Muscle of back (tissue), 11 donors: ENCODE measurements around the gene ATP6V1C2. TPM values are rescaled to one million over a fixed set of nuclear protein-coding genes. Genes with fewer than 3 reads are reported as not detected.

Experiments
- DNase-seq, 3 donors: peaks; one replicate each; pipeline versions ENCODE4 v3.0.0 to v3.0.0-alpha.2; 2013
- polyA plus RNA-seq, 10 donors: library from polyadenylated mRNA; unstranded; fragments of 120-200 nt; gene quantifications; one replicate each; pipeline ENCODE4 v1.2.1, GENCODE V29; 2013; ENCODE audit not compliant: insufficient read length in 10 of 10

Gene ATP6V1C2
- polyA plus RNA-seq, 10 donors, result 1.1 to 5.7 (median 2.8) TPM

GRCh38 chr2:10722252-10722825 is 909 bp downstream of the ATP6V1C2 start:
- no peak for DNase-seq

GRCh38 chr2:10732924-10733565 is 11.6 kb downstream of the ATP6V1C2 start:
- DNase-seq, result no peak

GRCh38 chr2:10733566-10733925 is 12.1 kb downstream of the ATP6V1C2 start:
- DNase-seq, result no peak

GRCh38 chr2:10733980-10734379 is 12.6 kb downstream of the ATP6V1C2 start:
- DNase-seq, result no peak

GRCh38 chr2:10738192-10738591 is 16.8 kb downstream of the ATP6V1C2 start:
- no peak for DNase-seq

- no peak for DNase-seq
Observed at GRCh38 chr2:10740226-10740625, 18.8 kb downstream of the ATP6V1C2 start.

GRCh38 chr2:10741139-10741538 is 19.7 kb downstream of the ATP6V1C2 start:
- no peak for DNase-seq

- no peak for DNase-seq
Observed at GRCh38 chr2:10742666-10743065, 21.2 kb downstream of the ATP6V1C2 start.

GRCh38 chr2:10750610-10751009 is 29.2 kb downstream of the ATP6V1C2 start:
- DNase-seq, result no peak

- no peak for DNase-seq
Observed at GRCh38 chr2:10752236-10752635, 30.8 kb downstream of the ATP6V1C2 start.

- no peak for DNase-seq
Observed at GRCh38 chr2:10753156-10753555, 31.7 kb downstream of the ATP6V1C2 start.

GRCh38 chr2:10753876-10754275 is 32.4 kb downstream of the ATP6V1C2 start:
- DNase-seq, result no peak

- DNase-seq, result no peak
Observed at GRCh38 chr2:10755621-10756020, 34.2 kb downstream of the ATP6V1C2 start.

GRCh38 chr2:10757814-10758286 is 36.4 kb downstream of the ATP6V1C2 start:
- no peak for DNase-seq

GRCh38 chr2:10759151-10759714 is 37.8 kb downstream of the ATP6V1C2 start:
- no peak for DNase-seq

- DNase-seq, result no peak
Observed at GRCh38 chr2:10760794-10761504, 39.5 kb downstream of the ATP6V1C2 start.

- DNase-seq, result no peak
Observed at GRCh38 chr2:10761591-10761990, 40.2 kb downstream of the ATP6V1C2 start.

GRCh38 chr2:10762651-10763460 is 41.4 kb downstream of the ATP6V1C2 start:
- no peak for DNase-seq

GRCh38 chr2:10763461-10763800 is 42.0 kb downstream of the ATP6V1C2 start:
- DNase-seq, result no peak

- no peak for DNase-seq
Observed at GRCh38 chr2:10764096-10764785, 42.8 kb downstream of the ATP6V1C2 start.

- DNase-seq, result no peak
Observed at GRCh38 chr2:10764896-10765295, 43.5 kb downstream of the ATP6V1C2 start.
